Measurements from ENCODE around the gene DIS3L2. TPM values are rescaled to one million over a fixed set of nuclear protein-coding genes. Genes with fewer than 3 reads are reported as not detected.

Gene DIS3L2
- total RNA-seq, 1 donor from 2014 or later, result 17.0 TPM

DNA sequence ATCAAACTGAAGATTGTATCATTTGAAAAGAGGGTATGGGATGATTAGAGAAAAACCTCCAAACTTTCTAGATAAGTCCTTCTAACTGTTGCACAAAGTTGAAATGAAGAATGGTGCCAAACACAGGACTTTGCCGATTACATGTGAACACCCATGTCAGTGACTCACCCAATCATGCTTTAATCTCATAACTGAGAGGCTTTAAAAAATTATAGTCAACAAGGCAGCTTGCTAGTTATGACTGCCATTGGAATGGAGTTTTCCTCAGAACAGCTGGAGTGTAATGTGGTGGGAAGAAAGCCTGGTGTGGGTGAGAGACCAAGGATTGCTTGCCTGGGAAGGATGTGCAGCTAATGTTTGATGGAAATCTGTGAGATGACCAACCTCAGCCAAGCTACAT is 318.8 kb downstream of the DIS3L2 start:
- DNase-seq, result no peak
- intact Hi-C loops (cut with micrococcal nuclease), result no loop called here
- peaks cover 17% of the 10 kb centered on the region for H3K4me1 ChIP-seq
- no peak overlapping the region for H3K27ac ChIP-seq (replicated peaks)
- H3K4me3 ChIP-seq, result no peak overlapping the region
- H3K27me3 ChIP-seq (ENCODE audit: low read depth), result no peaks in the 10 kb centered on the region
- peaks cover 16% of the 10 kb centered on the region for H3K9me3 ChIP-seq (replicated peaks)
- TF ChIP-seq, protein P1, sequence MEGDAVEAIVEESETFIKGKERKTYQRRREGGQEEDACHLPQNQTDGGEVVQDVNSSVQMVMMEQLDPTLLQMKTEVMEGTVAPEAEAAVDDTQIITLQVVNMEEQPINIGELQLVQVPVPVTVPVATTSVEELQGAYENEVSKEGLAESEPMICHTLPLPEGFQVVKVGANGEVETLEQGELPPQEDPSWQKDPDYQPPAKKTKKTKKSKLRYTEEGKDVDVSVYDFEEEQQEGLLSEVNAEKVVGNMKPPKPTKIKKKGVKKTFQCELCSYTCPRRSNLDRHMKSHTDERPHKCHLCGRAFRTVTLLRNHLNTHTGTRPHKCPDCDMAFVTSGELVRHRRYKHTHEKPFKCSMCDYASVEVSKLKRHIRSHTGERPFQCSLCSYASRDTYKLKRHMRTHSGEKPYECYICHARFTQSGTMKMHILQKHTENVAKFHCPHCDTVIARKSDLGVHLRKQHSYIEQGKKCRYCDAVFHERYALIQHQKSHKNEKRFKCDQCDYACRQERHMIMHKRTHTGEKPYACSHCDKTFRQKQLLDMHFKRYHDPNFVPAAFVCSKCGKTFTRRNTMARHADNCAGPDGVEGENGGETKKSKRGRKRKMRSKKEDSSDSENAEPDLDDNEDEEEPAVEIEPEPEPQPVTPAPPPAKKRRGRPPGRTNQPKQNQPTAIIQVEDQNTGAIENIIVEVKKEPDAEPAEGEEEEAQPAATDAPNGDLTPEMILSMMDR (IDR thresholded peaks at IDR 0.05; ENCODE audit: borderline replicate concordance), result no peak
- H3K36me3 ChIP-seq, result peaks cover 25% of the 10 kb centered on the region

DNA sequence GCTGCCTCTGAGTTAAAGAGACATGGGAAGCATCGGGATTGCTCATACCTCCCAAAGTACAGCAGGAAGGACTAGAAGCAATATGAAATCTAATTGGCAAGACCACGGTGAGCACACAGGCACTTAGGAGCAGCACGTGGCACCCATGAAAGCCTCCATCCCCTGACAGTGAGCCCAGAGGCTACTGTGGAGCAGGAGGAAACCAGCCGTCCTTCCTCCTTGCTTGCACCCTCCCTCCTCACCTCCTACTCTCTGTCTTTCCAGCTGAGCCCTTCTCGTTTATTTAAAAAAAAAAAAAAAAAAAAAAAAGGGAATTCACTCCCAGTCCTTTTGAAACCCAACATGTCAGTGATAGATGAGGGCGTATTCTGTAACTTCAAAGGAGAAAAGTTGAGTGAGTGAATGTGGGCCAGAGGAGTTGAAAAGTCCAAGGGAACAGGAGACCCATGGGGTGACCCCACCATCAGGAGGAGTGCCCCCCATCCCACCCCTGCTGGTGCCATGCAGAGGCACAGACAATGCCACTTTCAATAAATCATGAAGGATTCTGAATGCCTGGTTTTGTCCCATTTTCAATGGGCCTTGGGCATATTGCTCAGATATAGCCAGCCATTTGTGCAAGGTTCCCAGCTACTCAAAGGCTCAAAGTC is 320.5 kb downstream of the DIS3L2 start:
- H3K36me3 ChIP-seq, result peaks cover 22% of the 10 kb centered on the region
- peaks cover 8% of the 10 kb centered on the region for H3K4me1 ChIP-seq
- TF ChIP-seq, protein P1 (IDR thresholded peaks at IDR 0.05; ENCODE audit: borderline replicate concordance), result no peak
- no peaks in the 10 kb centered on the region for H3K27me3 ChIP-seq (ENCODE audit: low read depth)
- H3K9me3 ChIP-seq (replicated peaks), result peaks cover 16% of the 10 kb centered on the region
- DNase-seq, result no peak
- intact Hi-C loops (cut with micrococcal nuclease), result no loop called here
- H3K27ac ChIP-seq (replicated peaks), result no peak overlapping the region
- no peak overlapping the region for H3K4me3 ChIP-seq

DNA sequence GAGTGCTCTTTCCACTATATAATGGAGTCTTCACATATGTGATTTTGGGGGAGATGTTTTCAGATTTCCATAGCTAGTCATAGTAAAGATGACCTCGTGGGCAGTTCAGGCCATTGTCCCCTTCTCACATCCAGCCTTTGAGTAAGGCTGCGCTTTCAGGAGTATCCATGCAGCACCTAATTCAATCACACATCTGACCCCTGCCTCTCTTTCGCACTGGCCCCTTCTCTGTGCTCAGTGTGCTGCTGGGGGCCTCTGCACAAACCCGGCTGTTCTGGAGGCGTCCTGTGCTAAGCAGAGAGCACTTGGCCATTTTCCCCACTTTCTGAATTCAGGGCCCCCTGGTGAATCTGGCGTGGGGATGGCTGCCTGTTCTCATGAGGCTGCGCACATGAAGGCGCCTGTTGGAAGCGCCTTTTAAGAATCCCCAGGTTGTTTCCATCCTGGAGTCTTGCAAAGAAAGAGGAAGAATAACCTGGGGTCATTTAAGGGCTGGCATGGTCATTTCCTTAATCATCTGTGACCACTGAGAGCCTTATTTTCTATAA is 321.1 kb downstream of the DIS3L2 start:
- Histone ChIP-seq H3K27me3 (ENCODE audit: low read depth) (no peaks in the 10 kb centered on the region), H3K9me3 (replicated peaks) (peaks cover 16% of the 10 kb centered on the region), H3K36me3 (peaks cover 19% of the 10 kb centered on the region), H3K27ac (replicated peaks) (no peak overlapping the region), H3K4me1 (peaks cover 2% of the 10 kb centered on the region), H3K4me3 (no peak overlapping the region)
- TF ChIP-seq, protein P1 (IDR thresholded peaks at IDR 0.05; ENCODE audit: borderline replicate concordance), result no peak
- intact Hi-C loops (cut with micrococcal nuclease), result no loop called here
- no peak for DNase-seq

DNA sequence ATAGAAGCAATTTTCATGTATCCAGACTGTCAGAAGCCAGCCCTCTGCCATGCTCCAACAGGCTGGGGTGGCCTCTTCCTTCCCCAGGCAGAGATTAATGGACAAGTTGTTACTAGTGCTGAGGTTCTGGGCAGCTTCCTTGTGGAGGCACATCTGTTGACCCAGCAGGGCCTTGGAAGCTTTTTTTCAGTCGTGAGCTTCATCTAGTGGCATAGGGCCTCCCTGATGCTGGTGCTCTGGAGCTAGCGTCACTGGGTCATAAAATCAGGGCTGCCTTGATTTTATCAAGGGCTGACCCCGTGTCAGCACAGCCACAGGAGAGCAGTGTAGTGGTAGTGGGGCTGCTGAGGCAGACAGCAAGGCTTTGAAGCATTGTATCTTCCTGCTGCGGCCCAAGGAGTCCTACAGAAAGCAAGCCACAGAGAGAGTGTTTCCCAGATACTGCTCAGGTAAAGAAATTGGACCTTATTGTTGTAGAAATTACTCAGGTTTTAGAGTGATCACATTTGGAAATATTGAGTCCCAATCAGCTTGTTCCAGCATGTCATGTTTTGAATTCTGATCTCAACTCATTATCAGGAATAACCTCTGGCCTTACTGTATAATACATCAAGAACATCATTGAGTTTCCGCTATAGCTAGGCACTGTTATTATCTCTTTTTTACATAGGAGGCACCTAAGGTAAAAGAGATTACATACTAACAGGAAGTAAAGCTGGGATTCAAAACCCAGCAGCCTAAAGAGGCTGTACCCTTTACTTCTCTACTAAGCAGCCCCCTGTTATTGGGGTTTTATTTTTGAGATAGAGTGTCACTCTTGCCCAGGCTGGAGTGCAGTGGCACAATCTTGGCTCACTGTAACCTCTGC is 324.7 kb downstream of the DIS3L2 start:
- TF ChIP-seq, protein P1 (IDR thresholded peaks at IDR 0.05; ENCODE audit: borderline replicate concordance), result no peak
- Histone ChIP-seq H3K36me3 (peaks cover 6% of the 10 kb centered on the region), H3K4me1 (no peaks in the 10 kb centered on the region), H3K27me3 (ENCODE audit: low read depth) (no peaks in the 10 kb centered on the region), H3K4me3 (no peak overlapping the region), H3K9me3 (replicated peaks) (no peaks in the 10 kb centered on the region), H3K27ac (replicated peaks) (no peak overlapping the region)
- intact Hi-C loops (cut with micrococcal nuclease), result no loop called here
- DNase-seq, result no peak

DNA sequence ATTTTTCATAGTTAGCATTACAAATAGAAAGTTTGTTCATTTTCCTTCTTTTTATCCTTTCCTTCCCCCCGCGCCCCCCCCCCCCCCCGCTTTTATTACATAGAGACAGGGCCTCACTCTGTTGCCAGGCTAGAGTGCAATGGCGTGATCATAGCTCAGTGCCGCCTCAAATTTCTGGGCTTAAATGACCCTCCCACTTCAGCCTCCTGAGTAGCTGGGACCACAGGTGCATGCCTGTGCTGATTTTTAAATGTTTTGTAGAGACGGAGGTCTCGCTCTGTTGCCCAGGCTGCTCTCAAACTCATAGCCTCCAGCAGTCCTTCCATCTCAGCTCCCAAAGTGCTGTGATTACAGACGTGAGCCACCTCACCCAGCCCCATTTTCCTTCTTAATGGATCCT is 325.8 kb downstream of the DIS3L2 start:
- TF ChIP-seq, protein P1 (IDR thresholded peaks at IDR 0.05; ENCODE audit: borderline replicate concordance), result no peak
- intact Hi-C loops (cut with micrococcal nuclease), result no loop called here
- H3K36me3 ChIP-seq, result no peaks in the 10 kb centered on the region
- no peak overlapping the region for H3K4me3 ChIP-seq
- peaks cover 3% of the 10 kb centered on the region for H3K4me1 ChIP-seq
- H3K27ac ChIP-seq (replicated peaks), result no peak overlapping the region
- H3K9me3 ChIP-seq (replicated peaks), result no peaks in the 10 kb centered on the region
- no peaks in the 10 kb centered on the region for H3K27me3 ChIP-seq (ENCODE audit: low read depth)
- DNase-seq, result no peak

All from left ventricle myocardium inferior (tissue), 1 donor.